Stimulated activated naive CD4-positive, alpha-beta T cell (primary cell): ENCODE data around the gene ENTPD8.

Experiments used
- DNase-seq, 6 experiments: peaks; one replicate each; lab custom pipeline; 2025; lab: John Stamatoyannopoulos, UW

Gene ENTPD8

DNA sequence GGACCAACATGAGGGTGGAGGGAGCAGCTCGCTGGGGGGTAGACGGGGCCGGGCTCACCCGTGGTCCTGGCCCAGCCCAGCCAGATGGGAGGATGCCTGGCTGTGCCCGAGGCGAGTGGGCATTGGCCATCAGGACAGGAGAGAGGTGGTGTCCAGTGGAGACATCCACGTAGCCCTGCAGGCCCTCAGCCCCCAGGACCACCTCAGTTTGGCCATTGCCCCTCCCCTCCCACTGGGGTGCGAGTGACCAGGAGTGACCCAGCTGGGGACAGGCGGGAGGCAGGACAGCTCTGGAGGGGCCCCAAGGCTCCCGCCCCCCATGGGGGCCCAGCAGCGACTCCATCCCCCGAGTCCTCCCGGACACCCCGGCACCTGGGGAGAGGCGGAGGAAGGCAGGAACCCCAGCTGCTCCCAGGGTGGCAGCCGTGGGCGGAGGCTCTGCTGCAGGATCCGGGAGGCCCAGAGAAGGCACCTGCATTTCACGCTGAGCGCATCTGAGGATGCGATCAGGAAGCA, 9.7 kb downstream of the ENTPD8 start:
- no peak for DNase-seq

DNA sequence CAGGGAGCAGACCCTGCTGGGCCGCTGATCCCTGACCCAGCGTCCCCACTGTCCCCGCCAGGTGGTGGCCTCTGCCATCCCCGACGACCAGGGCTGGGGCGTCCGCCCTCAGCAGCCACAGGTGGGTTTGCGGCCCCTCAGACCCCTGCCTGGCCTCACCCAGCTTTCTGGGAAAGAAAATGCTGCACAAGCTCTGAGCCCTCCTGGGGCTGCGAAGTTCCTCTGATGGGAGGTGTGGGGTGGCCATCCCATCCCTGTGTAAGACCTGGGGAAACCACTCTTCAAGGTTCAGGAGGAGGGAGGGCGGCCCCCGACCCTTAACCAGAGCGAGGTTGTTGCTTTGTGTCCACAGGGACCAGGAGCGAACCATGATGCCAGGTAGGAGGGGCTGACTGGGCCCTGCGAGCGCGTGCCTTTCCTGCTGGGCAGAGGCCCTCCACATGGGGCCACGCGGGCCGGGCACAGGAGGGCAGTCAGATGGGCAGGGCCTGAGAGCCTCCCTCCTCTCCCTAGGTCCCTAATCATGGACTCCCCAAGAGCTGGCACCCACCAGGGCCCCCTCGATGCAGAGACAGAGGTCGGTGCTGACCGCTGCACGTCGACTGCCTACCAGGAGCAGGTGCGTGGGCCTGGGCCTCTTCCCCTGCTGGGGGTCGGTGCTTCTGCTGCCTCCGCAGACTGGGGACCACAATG, 10.3 kb downstream of the ENTPD8 start:
- DNase-seq = no peak

DNA sequence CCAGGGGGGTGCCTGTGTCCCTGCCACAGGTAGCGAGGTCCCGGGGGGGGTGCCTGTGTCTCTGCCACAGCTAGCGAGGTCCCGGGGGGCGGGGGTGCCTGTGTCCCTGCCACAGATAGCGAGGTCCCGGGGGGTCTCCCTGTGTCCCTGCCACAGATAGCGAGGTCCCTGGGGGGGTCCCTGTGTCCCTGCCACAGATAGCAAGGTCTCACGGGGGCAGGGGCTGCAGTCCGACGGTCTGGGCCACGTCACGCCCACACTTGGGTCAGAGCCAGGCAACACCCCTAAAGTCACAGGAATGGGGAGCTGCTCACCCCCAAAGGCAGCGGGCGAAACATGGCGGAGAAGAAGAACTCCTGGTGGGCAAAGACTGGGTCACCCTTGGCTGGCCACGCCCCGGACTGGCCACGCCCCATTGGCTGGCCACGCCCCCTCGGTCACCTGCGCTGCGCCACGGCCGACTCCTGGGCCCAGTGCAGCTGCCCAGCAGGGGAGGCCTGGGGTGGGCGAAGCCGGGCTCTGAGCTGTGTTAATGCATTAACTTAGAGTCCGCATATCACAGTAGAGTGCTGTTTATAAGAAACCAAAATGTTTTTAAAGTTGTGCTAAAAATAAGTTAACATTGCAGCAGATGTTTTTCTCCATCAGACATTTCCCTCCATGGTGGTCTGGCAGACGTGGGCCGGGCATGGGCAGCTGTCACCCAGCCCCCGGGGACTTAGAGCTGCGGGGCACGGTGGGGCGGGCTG, 11.0 kb downstream of the ENTPD8 start:
- DNase-seq = no peak

DNA sequence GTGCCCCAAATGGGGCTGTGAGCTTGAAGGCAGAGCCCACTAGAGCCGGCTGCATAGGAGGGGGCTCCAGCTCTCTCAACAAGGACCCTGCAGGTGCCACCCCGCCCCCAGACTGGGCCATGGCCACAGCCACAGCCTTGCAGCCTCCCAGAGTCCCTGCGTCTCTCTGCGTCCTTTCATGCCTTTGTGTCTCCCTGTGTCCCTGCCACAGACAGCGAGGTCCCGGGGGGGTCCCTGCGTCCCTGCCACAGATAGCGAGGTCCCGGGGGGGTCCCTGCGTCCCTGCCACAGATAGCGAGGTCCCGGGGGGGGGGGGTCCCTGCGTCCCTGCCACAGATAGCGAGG, 11.6 kb downstream of the ENTPD8 start:
- DNase-seq = no peak

DNA sequence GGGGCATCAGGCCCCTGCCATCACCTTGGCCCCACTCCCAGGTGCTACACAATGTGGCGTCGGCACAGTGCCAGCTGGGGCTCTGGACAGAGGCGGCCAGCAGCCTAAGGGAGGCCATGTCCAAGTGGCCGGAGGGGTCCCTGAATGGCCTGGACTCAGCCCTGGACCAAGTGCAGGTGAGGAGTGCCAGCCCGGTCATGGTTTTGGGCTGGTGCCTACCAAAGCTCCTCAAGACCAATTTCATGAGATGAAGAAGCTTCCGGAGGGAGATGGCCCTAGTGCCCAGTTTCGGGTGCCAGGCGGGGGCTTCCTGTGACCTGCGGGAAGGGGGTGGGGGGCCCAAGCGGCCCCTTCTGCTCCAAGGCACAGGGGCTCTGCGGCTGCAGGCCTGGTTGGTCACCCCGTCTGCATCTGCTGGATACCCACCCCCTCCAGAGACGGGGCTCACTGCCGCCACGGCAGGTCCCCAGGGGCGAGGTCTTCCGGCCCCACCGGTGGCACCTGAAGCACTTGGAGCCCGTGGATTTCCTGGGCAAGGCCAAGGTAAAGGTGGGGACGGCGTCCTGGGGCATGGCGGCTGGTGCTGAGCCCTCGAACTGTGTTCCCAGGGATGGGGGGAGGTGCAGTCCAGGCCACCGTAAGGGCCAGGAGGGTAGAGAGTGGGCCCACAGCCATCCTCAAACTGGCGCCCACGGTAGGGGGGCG, 12.2 kb downstream of the ENTPD8 start:
- no peak for DNase-seq

DNA sequence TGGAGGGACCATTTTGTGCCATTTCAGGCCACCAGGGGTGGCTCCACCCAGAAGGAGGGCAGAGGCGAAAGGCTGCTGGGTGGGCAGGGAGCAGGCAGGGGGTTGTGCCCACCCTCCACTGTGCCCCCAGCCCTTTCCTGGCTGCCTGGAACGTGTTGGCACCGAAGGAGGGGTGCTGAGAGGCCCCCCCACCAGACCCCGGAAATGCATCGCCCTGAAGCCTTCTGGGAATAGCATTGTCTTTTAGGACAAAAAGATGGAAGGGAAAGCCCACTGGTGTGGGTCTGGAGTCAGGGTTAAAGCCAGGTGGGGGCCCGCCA, 12.9 kb downstream of the ENTPD8 start:
- DNase-seq = no peak

DNA sequence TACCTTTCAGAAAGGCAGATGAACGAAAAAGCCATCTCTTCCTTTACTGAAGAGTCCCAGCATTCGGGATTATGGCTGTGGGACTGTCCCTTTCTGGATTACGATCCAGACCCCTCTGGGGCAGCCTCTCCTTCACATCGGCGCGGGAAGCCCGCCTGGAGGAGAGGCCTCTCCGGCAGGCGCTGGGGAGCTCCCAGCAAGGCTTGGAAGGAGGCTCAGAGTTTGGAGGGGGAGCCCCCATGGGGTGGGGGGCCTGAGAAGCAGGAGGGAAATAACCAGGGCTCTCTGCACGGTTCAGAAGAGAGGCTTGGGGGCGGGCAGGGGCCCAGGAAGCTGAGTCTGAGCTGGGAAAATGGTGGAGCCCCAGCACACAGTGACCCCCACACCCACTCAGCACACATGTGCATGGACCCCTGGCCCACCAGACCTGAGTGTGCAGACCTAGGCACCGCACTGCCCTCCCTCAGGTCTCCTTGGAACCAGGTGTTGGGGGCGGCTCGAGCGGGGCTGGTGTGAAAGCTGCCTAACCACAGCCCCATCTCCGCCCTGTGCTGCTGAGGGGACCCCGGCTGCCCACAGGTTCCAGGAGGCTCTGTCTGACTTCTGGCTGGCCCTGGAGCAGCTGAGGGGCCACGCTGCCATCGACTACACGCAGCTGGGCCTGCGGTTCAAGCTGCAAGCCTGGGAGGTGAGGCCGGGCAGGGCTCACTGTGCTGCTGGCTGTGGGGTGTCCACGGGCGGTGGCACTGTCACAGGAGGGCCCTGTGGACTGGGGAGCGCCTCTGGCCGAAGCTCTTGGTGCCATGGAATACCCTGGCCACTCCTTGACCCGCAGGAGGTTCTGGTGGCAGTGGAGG, 13.5 kb downstream of the ENTPD8 start:
- no peak for DNase-seq

DNA sequence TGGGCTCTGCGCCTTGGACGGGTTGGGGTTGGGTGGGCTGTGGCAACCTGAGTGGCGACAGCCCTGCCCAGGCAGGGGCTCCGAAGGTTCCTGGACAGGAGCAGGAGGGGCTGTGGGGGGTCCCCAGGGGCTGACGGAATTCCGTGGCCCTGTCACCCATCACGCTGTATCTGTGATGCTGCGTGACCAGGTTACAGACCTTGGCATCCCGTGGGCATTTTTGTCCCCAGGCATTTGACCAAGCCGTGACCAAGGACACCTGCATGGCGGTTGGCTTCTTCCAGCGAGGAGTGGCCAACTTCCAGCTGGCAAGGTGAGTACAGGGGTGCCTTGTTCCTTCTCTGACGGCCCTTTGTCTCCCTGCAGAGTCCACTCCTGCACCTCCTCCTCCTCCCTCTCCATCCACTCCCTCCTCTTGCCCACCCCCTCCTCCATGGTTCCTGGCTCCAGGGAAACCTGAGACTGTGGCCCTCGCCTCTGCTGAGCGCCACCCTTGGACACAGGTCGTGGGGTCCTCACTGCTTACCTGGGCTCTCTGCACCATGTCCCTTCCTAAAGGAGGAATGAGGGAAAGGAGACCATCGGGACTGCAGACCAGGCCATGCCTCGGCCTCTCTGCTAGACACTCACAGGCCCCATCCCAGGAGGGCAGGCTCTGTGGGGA, 15.0 kb downstream of the ENTPD8 start:
- DNase-seq = no peak

DNA sequence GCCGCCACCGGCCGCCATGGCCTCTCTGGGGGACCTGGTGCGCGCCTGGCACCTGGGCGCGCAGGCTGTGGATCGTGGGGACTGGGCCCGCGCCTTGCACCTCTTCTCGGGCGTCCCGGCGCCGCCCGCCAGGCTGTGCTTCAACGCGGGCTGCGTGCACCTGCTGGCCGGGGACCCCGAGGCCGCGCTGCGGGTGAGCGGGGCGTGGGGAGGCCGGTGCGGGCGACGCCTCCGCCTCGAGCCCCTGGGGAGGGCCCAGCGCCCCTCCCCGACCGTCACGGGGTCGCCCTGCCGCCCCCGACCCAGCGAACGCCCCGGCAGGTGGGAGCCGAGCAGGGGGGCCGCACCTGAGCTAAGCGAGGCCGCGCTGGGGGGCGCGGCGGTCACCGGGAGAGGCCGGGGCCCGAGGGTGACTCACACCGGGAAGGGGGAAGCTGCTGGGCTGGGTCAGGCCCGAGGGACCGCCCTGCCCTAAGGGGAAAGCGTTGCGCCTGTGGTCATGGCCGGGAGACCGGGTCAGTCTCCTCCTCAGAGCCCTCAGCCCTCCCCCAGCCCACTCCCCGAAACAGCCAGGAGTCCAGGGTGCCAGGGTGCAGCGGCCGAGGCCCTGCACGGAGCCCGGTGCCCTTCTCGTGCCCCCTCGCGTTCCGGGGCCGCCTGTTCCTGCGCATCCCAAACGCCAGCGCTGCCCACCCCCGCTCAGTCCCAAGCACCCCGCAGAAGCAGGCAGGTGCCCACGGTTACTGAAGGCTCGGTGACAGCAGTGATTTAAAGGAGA, 17.5 kb downstream of the ENTPD8 start:
- no peak for DNase-seq

DNA sequence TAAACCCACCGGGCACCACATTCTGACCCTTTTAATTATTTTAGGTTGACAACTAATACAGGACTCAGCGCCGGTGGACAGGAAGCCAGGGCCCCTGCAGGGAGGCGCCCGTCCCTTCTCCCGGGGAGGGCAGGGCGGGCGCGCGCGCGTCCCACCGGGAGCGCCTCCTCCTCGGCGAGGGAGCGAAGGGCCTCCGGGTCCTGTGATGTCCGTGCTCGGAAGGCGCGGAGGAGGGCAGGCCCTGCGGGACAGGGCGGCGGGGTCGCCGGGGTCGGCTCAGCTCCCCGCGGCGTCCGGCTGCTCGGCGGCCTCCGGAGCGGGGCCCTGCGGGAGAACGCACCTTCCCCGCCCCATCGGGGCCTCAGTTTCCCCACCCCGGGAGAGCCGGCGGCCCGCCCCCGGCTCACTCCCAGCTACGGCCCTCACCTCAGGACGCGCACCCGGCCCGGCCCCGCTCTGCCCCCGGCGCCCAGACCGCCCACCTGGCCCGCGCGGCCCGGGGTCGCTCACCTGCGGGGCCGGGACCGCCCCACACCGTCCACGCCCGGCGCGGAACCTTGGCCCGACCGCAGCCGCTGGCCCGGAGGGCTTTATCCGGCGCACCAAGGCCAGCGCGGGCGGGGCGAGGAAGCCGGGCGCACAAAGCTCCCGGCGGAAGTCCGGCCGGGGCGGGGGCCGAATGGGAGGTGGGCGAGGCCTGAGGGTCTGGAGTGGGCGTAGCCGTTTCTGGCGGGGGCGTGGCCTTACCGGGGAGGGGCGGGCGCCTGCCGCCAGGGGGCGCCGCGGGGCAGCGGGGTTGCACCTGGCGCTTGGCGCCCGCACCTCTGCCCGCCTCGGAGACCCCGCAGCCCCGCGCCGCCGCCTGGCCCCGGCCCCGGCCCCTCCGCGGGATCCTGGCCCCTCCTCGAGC, 18.3 kb downstream of the ENTPD8 start, which contains the start of the genes EXD3 and NOXA1:
EXD3 (minus strand) TSS at position 559 of the 910 bp plus-strand sequence. CDS start 27,805 bp downstream, outside the sequence.
NOXA1 (plus strand) TSS at position 790 of the 910 bp plus-strand sequence. CDS start 137 bp downstream, outside the sequence.
- peak; percentile 78 to 93 (median 89) for DNase-seq

DNA sequence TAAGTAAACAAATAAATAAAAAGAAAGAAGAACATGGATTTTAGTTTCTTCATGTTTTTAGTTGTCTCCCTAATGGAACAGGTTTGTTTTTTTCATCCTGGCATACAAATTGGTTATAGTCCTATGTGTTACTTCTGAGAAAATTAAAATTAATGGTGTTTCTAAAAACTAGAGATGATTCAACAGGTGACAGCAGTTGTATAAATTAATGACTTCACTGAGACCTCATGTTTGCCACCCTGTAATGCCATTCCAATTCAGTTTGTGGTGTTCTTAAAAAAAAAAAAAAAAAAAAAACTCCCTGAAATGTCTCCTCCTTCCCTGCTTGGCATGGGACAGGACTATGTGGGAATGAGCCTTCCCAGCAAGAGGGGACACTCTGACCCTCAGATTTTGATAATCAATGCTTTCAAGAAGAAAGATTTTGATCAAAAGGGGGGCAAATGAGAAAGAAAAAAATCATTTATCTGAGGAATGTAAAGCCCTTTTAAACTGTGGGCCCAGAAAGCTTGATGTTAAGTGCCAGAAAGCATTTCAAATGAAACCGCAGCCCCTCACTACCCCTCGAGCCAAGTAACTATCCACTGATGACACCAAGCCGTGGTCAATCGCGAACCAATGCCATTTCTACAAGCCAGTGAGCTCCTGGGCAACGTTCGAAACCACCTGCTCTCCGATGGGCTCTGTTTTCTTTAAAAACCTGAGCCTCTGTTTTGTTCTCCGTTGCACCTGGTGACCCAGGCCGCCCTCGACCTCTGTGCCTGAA, 19.1 kb downstream of the ENTPD8 start:
- DNase-seq = no peak

DNA sequence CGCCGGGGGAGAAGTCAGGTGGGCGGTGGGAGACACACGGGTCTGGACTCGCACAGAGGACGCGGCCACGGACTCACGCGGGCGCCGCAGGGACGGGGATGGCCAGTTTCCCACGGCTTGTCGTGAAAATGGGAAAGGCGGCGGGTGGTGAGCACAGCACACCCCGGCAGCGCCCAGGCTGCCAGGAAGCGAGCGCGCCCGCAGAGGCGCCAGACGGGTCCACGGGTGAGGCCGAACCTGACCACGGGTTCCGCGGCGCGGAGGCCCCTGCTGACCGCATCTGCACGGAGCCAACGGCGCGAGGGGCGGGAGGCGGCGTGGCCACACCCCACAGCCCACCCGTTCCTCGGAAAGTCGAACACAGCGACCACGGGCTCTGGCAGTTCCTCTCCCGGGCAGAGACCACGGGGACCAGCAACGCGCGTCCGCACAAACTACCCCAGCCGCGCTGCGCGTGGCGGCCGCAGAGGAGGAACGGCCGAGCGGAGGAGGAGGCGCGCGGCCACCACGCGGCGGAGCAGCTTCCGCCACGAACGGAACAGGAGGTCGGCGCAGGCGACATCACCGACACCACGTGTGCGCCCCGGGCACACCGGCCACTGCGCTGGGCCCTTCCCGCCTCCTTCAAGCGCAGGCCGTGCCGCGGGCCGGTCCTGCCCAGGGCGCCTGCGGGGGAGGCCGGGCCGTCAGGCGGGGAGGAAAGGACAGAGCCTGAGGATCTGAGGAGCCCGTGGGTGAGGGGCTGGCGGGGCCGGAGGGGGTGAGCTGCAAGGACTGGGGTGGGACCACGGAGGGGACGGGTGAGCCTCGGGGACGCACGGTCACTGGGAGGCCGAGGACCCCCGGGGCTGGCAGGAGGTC, 23.8 kb downstream of the ENTPD8 start:
- DNase-seq = no peak

DNA sequence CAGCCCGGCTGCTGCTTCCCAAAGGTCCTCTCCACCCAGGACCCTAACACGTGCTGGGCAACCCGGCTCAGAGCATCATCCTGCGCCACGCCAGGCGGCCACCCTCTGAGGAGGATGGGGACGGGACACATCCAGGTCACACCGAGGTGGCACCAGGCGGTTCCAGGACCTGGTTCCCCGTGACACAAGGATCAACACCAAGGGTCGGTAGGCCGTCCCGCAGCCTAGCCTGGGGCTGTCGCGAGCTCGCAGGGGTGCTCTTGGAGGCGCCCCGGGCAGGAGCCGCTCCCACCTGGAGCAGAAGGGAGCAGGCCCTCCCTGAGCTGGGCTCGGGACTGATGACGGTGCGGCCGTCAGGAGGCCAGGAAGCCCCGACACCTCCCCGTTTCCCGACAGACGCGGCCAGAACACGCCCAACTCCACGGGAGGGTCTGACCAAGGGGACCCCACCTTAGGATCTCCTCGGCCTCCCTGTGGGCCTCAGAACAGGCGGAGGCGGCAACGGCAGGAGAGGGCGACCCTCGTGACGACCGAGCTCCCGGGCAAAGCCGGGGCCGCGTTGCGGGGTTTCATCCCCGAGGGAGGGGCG, 24.5 kb downstream of the ENTPD8 start:
- DNase-seq = no peak

DNA sequence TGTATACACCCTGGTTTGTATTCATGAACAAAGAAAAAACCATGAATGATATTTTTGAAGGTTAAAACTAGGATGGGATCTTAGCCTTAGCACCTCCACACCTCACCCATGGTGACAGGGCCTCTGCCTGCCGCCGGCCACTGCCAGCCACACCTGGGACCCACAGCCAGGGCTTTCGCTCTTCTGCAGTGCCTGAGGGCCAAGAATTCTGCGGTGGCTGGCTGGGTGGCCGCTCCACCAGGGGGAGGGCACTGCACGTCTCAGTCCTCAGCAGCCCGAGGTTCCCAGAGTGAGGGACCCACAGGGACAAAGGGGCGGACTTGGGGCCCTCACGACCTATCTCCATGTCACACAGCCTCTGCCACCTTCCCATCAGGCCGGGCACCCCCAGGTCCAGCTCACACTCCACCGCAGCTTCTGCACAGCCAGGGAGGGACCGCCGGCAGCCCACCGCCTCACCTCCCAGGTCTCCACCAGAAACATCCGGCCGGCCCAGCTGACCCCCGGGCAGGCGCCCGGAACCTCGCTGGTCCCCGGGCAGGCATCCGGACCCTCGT, 25.1 kb downstream of the ENTPD8 start:
- no peak for DNase-seq

DNA sequence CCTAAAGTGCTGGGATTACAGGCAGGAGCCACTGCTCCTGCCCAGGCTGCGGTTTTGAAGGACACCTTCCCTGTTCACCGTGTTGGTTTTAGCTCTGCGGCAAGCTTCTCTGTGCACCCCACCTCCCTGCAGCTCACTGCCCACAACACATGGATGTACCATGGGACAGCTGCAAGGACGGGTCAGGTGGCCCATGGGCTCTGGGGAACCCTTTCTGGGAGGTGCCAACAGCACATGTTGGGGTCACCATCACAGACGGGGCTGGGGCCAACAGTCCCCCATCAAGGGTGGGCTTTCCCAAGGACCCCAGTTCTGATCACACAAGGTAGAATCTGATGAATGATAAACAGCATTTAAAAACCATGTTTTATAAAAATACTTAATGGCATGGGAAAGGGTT, 25.7 kb downstream of the ENTPD8 start:
- DNase-seq = no peak

DNA sequence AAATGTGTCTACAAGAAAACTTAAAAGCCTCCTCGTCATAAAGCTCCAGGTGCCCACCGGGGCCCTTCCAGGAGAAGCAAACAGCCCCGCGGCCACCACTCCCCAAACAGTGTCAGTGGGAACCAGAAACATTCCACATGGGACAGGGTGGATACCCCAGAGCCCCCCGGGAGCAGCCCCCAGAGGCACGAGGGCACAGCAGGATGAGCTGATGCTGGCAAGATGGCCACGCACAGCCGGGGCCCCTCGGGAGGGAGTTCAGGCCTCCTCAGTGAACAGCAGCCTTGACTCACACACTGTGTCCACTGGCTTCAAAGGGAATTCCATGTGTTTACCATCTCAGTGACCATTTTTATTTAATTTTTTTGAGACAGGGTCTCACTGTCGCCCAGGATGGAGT, 28.7 kb downstream of the ENTPD8 start:
- no peak for DNase-seq
